ENCODE results near the gene ATP8A1.
"Not testable (repeated sequence)": the region's sequence is repeated elsewhere in the genome, so short reads cannot be mapped to it uniquely, and the experiment has no call there.

ATP8A1 gene

GRCh38 chr4:42501624-42502401, 155.1 kb downstream of the ATP8A1 start:
- Mint-ChIP-seq H3K27me3 (no peaks in the 10 kb centered on the region), H3K4me3 (no peak overlapping the region), H3K4me1 (no peaks in the 10 kb centered on the region), H3K9me3 (no peaks in the 10 kb centered on the region), H3K27ac (no peak overlapping the region), H3K36me3 (ENCODE audit: low read depth) (peaks cover 35% of the 10 kb centered on the region)
- DNase-seq (no peak), ATAC-seq (no peak)

GRCh38 chr4:42498040-42498439, 158.9 kb downstream of the ATP8A1 start:
- no peak overlapping the region for H3K27ac Mint-ChIP-seq
- DNase-seq (no peak), ATAC-seq (no peak)
- no peaks in the 10 kb centered on the region for H3K4me1 Mint-ChIP-seq
- no peaks in the 10 kb centered on the region for H3K27me3 Mint-ChIP-seq
- H3K4me3 Mint-ChIP-seq = no peak overlapping the region
- no peaks in the 10 kb centered on the region for H3K9me3 Mint-ChIP-seq
- peaks cover 27% of the 10 kb centered on the region for H3K36me3 Mint-ChIP-seq (ENCODE audit: low read depth)

GRCh38 chr4:42497142-42497910, 159.6 kb downstream of the ATP8A1 start:
- ATAC-seq (no peak), DNase-seq (no peak)
- no peaks in the 10 kb centered on the region for H3K9me3 Mint-ChIP-seq
- H3K36me3 Mint-ChIP-seq (ENCODE audit: low read depth) = peaks cover 25% of the 10 kb centered on the region
- no peak overlapping the region for H3K4me3 Mint-ChIP-seq
- H3K27ac Mint-ChIP-seq = no peak overlapping the region
- H3K4me1 Mint-ChIP-seq = no peaks in the 10 kb centered on the region
- no peaks in the 10 kb centered on the region for H3K27me3 Mint-ChIP-seq

- Mint-ChIP-seq H3K27ac (no peak overlapping the region), H3K4me1 (peaks cover 2% of the 10 kb centered on the region), H3K36me3 (ENCODE audit: low read depth) (peaks cover 23% of the 10 kb centered on the region), H3K9me3 (no peaks in the 10 kb centered on the region), H3K27me3 (no peaks in the 10 kb centered on the region), H3K4me3 (no peak overlapping the region)
- no peak for ATAC-seq
- DNase-seq = no peak
Measured at GRCh38 chr4:42492962-42493361, 163.9 kb downstream of the ATP8A1 start.

- no peak overlapping the region for H3K4me3 Mint-ChIP-seq
- peak overlapping the region; percentile 13 for H3K27ac Mint-ChIP-seq
- H3K36me3 Mint-ChIP-seq (ENCODE audit: low read depth) = peaks cover 12% of the 10 kb centered on the region
- no peak for DNase-seq
- H3K4me1 Mint-ChIP-seq = peaks cover 2% of the 10 kb centered on the region
- no peaks in the 10 kb centered on the region for H3K9me3 Mint-ChIP-seq
- no peaks in the 10 kb centered on the region for H3K27me3 Mint-ChIP-seq
- ATAC-seq = no peak
Measured at GRCh38 chr4:42490015-42490414, 166.9 kb downstream of the ATP8A1 start.

- H3K9me3 Mint-ChIP-seq = no peaks in the 10 kb centered on the region
- H3K4me1 Mint-ChIP-seq = peaks cover 2% of the 10 kb centered on the region
- ATAC-seq = no peak
- no peak overlapping the region for H3K27ac Mint-ChIP-seq
- H3K4me3 Mint-ChIP-seq = no peak overlapping the region
- no peak for DNase-seq
- H3K27me3 Mint-ChIP-seq = no peaks in the 10 kb centered on the region
- peaks cover 8% of the 10 kb centered on the region for H3K36me3 Mint-ChIP-seq (ENCODE audit: low read depth)
Measured at GRCh38 chr4:42489095-42489494, 167.8 kb downstream of the ATP8A1 start.

- no peak for DNase-seq
- H3K9me3 Mint-ChIP-seq = no peaks in the 10 kb centered on the region
- peaks cover 5% of the 10 kb centered on the region for H3K4me1 Mint-ChIP-seq
- H3K27ac Mint-ChIP-seq = no peak overlapping the region
- ATAC-seq = no peak
- no peaks in the 10 kb centered on the region for H3K27me3 Mint-ChIP-seq
- H3K4me3 Mint-ChIP-seq = no peak overlapping the region
- peaks cover 7% of the 10 kb centered on the region for H3K36me3 Mint-ChIP-seq (ENCODE audit: low read depth)
Measured at GRCh38 chr4:42488554-42488953, 168.4 kb downstream of the ATP8A1 start.

- H3K36me3 Mint-ChIP-seq (ENCODE audit: low read depth) = peaks cover 6% of the 10 kb centered on the region
- H3K27me3 Mint-ChIP-seq = no peaks in the 10 kb centered on the region
- peaks cover 6% of the 10 kb centered on the region for H3K4me1 Mint-ChIP-seq
- DNase-seq (no peak), ATAC-seq (no peak)
- H3K9me3 Mint-ChIP-seq = no peaks in the 10 kb centered on the region
- no peak overlapping the region for H3K4me3 Mint-ChIP-seq
- H3K27ac Mint-ChIP-seq = no peak overlapping the region
Measured at GRCh38 chr4:42488114-42488513, 168.8 kb downstream of the ATP8A1 start.

GRCh38 chr4:42487230-42487629, 169.7 kb downstream of the ATP8A1 start:
- Mint-ChIP-seq H3K4me1 (peaks cover 9% of the 10 kb centered on the region), H3K27me3 (no peaks in the 10 kb centered on the region), H3K27ac (no peak overlapping the region), H3K36me3 (ENCODE audit: low read depth) (peaks cover 10% of the 10 kb centered on the region), H3K4me3 (no peak overlapping the region), H3K9me3 (no peaks in the 10 kb centered on the region)
- DNase-seq (no peak), ATAC-seq (no peak)

- not testable (repeated sequence) for DNase-seq, H3K27ac Mint-ChIP-seq, H3K4me3 Mint-ChIP-seq, H3K4me1 Mint-ChIP-seq, H3K9me3 Mint-ChIP-seq, H3K27me3 Mint-ChIP-seq, ATAC-seq
- H3K36me3 Mint-ChIP-seq (ENCODE audit: low read depth) = peaks cover 11% of the 10 kb centered on the region
Measured at GRCh38 chr4:42486156-42486555, 170.7 kb downstream of the ATP8A1 start.

- no peaks in the 10 kb centered on the region for H3K27me3 Mint-ChIP-seq
- H3K36me3 Mint-ChIP-seq (ENCODE audit: low read depth) = peaks cover 9% of the 10 kb centered on the region
- ATAC-seq (no peak), DNase-seq (no peak)
- no peaks in the 10 kb centered on the region for H3K9me3 Mint-ChIP-seq
- no peak overlapping the region for H3K4me3 Mint-ChIP-seq
- H3K4me1 Mint-ChIP-seq = peaks cover 7% of the 10 kb centered on the region
- H3K27ac Mint-ChIP-seq = no peak overlapping the region
Measured at GRCh38 chr4:42484630-42485029, 172.3 kb downstream of the ATP8A1 start.

- H3K4me3 Mint-ChIP-seq = no peak overlapping the region
- H3K27me3 Mint-ChIP-seq = no peaks in the 10 kb centered on the region
- H3K9me3 Mint-ChIP-seq = no peaks in the 10 kb centered on the region
- H3K36me3 Mint-ChIP-seq (ENCODE audit: low read depth) = peaks cover 9% of the 10 kb centered on the region
- DNase-seq (no peak), ATAC-seq (no peak)
- peaks cover 7% of the 10 kb centered on the region for H3K4me1 Mint-ChIP-seq
- no peak overlapping the region for H3K27ac Mint-ChIP-seq
Measured at GRCh38 chr4:42483426-42484379, 173.2 kb downstream of the ATP8A1 start.

GRCh38 chr4:42482516-42483327, 174.2 kb downstream of the ATP8A1 start:
- Mint-ChIP-seq H3K9me3 (no peaks in the 10 kb centered on the region), H3K4me3 (no peak overlapping the region), H3K27me3 (no peaks in the 10 kb centered on the region), H3K36me3 (ENCODE audit: low read depth) (peaks cover 12% of the 10 kb centered on the region), H3K27ac (no peak overlapping the region), H3K4me1 (peaks cover 7% of the 10 kb centered on the region)
- DNase-seq (no peak), ATAC-seq (no peak)

- Mint-ChIP-seq H3K4me3 (no peak overlapping the region), H3K36me3 (ENCODE audit: low read depth) (peaks cover 12% of the 10 kb centered on the region), H3K27ac (no peak overlapping the region), H3K27me3 (no peaks in the 10 kb centered on the region), H3K4me1 (peaks cover 7% of the 10 kb centered on the region), H3K9me3 (no peaks in the 10 kb centered on the region)
- DNase-seq (no peak), ATAC-seq (no peak)
Measured at GRCh38 chr4:42480717-42481116, 176.2 kb downstream of the ATP8A1 start.

All from activated naive CD8-positive, alpha-beta T cell treated with anti-CD3 and anti-CD28 coated beads, Interleukin-2, amount 50 U/mL, for 24 hours (primary cell).